Measurements from ENCODE around the gene WWP2. TPM values are rescaled to one million over a fixed set of nuclear protein-coding genes. Genes with fewer than 3 reads are reported as not detected.

WWP2 gene
- total RNA-seq, 1 donor from 2014 or later, result 25.4 TPM

DNA sequence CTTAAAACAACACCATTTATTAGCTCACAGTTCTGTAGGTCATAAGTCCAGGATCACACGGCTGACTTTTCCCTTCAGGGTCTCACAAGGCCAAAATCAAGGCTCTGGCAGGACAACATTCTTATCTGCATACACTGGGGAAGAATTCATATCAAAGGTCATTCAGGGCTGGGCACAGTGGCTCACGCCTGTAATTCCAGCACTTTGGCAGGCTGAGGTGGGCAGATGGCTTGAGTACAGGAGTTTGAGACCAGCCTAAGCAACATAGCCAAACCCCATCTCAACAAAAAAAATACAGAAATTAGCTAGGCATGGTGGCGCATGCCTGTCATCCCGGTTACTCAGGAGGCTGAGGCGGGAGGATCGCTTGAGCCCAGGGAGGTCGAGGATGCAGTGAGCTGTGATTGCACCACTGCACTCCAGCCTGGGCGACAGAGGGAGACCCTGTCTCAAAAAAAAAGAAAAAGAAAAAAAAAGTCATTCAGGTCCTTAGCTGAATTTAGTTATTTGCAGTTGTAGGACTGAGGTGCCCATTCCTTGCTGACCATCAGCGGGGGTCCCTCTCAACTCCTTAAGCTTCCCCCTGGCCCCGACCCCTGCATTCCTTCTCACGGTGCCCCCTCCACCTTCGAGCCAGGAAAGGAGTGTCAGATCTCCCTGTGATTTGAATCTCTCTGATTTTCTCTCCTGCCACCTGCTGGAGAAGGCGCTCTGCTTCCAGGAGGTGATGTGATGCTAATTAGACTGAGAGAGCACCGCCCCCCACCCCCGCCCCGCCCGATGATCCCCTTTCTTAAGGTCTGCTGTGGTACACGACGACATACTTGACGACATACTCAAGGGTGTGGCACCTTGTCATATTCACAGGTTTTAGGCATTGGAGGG lies 97.2 kb downstream of the WWP2 start:
- peak; percentile 67 for DNase-seq

DNA sequence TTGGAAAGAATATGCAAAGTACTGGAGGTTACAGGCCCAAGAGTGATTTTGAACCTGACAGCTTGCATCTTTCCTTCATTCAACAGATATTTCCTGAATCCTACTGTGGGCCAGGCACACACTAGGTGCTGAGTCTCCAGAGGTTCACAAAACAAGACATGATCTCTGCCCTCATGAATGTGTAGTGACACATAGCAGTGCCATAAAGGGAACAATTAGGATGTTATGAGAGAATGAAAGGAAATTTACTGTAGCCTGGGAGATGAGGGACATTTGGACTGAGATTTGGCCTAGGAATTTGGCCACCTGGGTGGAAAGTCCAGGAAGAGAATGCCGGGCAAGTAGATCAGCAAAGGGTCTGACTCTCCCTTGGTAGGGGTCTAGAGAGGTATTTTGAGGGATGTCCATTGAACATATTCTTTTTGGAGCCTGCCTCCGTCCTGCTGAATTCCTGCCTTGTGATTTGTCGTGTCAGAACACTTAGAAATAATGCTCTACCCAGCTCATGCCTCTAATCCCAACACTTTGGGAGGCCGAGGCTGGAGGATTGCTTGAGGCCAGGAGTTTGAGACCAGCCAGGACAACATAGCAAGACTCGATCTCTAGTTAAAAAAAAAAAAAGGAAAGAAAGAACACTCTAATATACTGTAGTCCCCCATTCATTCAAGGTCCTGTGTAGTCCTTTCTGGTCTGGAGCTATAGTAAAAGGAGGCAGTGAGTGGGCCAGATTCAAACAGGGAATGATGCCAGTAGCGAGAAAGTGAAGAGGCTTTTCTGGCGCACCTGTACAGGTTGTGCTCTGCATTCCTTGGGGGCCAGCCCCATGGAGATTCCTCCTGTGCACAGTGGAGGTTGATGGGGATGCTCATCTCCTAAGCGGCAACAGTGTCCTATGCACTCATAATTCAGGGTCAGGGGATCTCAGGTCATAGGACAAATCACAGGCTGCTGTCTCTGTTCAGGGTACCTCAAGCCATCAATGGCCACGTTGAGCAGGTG lies 98.4 kb downstream of the WWP2 start:
- DNase-seq, result no peak

DNA sequence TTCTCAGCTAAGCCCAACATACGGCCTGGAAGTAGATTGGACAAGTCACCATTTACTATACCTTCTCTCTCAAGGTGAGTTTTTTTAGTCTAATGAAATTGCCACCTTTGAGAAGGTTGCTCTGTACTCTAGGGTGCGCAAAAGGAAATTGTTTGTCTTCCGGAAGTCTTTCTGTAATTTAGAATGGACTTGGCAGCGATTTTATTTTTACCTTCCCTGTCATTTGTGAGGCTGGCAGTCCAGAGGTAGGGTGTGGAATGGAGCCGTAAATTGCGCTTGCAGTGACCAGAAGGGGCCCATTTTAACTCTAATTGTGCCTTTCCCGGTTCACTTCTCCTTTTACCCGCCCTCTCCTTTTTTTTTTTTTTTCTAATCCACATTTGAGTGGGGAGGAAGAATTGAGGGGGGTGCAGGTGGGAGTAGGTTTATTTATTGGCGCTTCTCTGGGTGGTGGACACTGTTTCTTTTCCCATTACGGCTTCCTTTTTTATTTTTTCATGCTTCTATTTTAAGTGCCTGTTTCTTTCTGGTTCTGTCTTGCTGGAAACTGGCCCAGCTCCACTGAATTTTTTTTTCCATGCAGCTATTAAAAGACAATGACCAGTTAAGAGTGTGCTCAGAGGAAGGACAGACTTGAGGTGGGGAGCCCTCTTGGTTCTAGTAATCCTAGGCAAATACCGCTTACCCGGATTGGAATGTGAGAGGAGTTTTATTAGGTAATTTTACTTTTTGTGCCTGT lies 99.3 kb downstream of the WWP2 start:
- DNase-seq, result peak; percentile 78

DNA sequence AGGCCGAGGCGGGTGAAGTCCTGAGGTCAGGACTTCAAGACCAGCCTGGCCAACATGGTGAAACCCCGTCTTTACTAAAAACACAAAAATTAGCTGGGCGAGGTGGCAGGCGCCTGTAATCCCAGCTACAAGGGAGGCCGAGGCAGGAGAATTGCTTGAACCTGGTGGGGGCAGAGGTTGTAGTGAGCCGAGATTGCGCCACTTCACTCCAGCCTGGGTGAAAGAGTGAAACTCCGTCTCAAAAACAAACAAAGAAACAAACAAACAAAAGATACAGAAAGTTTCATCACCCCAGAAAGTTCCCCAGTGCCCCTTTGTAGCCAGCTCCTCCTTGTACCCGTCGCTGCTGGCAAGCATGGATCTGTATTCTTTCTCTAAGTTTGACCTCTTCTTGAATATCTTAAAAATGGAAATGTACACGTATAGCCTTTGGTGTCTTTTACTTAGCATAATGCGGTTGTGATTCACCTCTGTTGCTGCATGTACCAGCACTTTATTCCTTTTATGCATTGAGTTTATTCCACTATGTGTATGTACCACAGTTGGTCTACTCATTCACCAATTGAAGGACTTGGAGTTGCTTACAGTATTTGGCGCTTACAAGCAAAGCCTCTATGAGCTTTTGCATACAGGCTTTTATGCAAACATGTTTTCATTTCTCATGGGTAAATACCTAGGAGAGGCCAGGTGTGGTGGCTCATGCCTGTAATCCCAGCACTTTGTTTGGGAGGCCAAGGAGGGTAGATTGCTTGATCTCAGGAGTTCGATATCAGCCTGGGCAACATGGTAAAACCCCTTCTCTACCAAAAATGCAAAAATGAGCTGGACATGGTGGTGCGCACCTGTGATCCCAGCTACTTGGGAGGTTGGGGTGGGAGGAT lies 101.5 kb downstream of the WWP2 start:
- DNase-seq, result no peak

DNA sequence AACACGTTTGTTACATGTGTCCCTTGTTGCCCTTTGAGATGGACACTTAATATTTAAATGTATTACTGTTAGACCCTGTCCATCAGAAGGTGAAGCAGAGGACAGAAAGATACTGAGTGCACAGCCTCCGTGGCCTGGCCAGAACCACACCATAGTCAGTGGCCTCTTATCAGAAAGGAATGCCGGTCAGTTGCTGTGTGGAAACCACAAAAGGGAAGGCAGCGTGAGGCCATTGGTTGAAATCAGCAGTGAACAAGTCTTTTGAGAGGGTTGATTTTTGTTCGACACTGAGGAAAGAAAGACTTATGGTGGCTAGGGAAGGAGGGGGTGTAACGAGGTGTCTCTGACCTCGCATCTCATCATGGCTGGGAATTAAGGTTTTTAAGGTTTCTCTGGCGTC lies 103.6 kb downstream of the WWP2 start:
- DNase-seq, result no peak

DNA sequence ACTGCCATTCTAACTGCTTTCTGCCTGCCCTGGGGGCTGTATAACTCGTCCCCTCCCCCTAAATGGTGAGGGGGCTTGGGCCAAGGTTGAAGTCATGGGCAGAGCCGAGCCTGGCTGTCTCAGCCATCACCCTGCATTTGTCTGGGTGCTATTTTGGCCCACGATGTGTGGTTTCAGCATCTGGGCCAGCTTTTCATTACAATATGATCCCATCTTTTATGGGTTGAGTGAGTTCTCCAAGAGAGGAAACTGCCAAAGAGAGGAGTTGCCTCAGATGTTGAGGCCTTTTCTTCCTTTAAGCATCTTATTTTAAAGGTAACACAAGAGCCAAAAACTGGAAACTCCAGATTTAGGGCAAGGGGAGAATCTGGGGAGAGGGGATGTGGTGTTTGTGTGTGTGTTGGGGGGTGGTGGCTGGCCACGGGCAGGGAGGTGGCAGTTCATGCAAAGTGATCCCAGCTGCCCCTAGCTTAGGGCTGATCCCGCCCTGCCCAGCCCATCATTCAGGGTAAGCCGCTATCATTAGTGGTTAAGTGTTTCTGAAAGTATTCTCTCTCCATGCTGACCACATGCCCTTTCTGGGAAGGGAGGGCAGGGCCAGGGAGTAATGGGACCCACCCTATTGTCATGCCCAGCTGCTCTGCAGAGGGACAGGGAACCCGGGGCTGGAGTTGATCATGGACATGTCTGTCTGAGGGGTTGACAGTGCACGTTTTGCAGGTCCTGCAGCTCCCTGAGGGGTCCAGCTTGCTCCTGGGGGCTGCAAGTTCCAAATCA lies 105.8 kb downstream of the WWP2 start:
- no peak for DNase-seq

DNA sequence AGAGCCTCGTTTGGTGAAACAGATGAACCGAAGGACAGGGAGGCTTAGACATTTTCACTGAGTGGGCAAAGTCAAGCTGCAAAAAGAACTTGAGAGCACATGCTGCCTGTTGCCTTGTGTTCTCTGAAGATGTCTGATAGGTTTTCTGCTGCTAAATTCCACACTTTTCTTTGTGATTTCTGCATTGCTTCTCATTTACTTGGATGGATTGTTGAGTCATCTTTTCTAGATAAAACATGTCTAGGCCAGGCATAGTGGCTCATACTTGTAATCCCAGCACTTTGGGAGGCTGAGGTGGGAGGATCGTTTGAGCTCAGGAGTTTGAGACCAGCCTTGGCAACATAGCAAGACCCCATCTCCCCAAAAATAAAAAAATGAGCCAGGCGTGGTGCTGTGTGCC lies 108.6 kb downstream of the WWP2 start:
- DNase-seq, result no peak

DNA sequence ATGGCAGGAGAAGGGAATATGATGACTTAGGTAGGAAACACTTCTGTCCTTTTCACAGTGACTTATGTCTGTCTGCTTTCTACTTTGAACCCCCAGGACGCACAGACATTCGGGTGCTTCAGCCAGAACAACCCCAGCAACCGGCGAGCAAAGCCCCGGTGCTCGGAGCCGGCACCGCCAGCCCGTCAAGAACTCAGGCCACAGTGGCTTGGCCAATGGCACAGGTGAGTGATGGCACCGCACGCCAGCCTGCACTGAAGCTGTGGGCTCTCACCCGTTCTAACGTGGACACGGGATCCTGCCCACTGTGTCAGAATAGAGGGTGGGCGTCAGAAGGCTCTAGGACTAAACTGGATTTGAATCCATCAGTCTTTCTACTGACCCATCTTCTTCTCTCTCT lies 109.6 kb downstream of the WWP2 start:
- DNase-seq, result no peak

DNA sequence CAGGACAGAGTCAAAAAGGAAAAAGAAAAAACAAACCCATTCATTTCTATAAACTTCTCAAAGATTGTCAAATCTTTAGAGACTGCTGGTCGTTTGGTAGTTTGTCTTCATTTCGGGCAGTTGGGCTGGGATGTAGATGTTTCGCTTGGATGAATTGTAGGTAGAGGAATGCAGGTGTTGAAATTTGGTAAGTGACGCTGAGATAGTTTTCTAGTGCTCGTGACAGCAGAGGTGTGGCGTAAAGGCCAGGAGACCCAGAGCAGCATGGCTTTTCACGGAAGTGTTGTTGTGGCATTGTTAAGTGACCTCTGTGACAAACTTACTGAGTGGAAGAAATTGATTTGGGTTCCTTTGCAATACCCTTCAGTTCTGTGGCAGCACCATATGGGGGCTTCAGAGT lies 110.8 kb downstream of the WWP2 start:
- no peak for DNase-seq

DNA sequence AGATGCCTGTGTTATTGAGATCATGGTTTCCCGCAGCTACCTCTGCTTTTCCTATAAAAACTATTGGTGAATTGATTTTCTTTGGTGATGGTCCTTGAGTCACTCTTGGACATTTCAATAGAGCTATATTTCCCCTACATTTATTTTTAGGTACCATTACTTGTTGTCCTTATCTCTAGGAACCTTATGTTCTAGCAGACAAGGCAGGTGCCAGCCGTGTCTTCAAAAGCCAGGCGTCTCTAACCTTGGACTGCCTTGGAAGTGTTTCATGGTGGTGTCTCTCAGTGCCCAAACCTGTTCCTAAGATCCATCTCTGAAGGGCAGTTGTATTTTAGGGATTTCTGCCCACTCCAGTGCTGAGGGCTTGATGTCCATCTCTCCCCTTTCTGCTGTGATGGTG lies 111.7 kb downstream of the WWP2 start:
- DNase-seq, result no peak

DNA sequence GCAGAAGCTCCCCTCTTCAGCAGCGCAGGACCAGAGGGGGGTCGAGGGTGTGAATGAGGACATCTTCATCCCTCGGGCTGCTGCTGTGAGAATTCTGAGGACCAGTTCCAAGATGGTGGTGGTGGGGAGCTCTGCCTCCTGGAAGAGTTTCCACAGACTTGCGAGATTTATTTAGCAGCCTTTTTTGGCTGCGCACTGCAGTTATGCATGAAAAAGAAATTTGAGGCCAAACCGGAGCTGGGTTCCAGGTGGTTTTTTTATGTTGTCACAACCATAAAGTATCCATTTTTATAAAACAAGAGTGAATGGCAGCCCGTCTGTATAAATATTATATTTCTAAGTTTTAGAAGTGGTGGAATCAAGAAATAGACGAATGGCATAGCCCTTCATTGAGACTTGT lies 112.1 kb downstream of the WWP2 start:
- DNase-seq, result no peak

DNA sequence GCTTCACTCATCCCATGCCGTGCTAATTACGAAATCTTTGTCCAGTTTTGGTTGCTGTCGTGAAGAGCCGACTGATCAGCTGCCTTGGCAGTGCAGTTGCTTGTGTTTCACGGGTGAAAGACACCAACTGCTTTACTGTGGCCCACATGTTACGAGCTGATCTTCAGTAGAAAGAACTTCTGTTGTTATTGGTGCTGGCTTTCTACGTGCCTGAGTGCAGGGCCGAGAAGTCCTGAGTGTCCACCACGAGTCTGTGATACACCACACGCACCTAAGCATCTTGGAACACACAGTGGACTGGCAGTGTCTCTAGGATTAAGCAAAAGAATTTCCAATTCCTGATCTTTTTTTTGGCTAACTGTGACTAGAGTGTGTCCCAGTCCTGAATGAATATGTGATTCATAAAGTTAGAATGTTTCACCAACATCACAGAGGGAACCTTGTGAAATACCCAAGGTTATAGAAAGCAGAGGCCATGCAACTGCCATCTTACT lies 118.6 kb downstream of the WWP2 start:
- no peak for DNase-seq

DNA sequence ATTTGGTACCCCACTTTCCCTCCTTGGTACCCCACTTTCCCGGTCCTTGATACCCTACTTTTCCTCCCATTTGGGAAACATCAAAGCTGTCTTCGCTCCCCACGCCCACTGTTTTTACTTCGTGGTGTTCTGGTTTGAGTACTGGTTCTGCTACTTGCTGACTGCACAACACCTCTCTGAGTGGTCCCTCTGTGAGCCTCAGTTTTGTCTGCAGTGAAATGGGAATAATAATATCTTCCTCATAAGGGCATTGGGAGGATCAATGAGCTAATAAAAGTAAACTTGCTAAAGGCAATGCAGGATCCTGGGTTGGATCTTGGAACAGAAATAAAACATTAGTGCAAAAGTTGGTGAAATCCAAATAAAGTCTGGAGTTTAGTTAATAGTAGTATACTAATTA lies 119.0 kb downstream of the WWP2 start:
- no peak for DNase-seq

DNA sequence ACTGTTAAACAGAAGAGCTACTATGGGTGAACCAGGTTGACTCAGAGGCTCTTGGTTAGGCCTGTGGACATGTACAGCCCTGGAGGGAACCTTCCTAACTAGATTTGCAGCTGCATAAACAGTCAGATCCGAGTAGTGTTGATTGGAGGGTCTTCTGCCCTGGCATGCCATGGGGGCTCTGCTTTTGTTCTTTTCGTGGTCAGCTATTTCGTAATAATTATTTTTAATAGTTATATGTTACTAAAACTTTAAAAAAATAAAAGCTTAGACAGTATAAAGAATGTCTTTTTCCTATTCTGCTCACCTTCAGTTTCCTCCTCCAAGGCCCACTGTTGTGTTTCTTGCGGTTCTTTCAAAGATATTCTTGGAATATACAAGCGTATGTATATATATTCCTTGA lies 121.6 kb downstream of the WWP2 start:
- DNase-seq, result no peak

DNA sequence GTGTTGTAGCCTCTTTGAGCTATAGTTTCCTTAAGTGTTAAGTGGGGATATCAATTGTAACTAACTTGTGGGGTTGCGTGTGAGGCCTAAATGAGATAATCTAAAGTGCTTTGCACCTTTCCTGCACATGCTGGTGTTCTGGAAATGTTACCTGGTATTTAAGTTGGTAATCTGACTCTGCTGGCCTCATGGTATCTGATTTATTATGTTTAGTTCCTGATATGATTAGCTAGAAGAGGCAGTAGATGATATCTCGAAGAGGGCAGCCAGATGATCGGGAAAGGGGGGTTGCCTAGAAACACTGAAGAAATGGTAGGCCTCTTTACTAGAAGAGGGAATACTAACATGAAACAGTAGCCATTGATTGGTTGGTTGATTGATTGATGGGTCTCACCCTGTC lies 123.6 kb downstream of the WWP2 start:
- DNase-seq, result no peak

DNA sequence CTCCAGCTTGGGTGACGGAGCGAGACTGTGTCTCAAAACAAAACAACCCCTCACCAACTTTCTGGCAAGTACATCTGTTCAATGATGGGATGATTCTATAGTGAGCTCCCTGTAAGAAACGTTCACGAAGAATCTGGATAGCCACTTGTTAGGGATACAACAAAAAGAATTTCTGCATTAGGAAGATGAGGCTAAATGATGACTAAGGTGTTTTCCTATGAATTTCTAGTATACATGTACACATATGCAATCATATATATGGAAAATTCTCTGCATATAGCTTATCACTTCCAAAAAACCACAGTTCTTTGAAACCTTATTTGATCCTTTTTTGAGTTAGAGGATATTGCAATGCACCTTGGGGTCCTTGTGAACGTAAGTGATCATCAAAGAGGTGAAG lies 124.6 kb downstream of the WWP2 start:
- DNase-seq, result no peak

DNA sequence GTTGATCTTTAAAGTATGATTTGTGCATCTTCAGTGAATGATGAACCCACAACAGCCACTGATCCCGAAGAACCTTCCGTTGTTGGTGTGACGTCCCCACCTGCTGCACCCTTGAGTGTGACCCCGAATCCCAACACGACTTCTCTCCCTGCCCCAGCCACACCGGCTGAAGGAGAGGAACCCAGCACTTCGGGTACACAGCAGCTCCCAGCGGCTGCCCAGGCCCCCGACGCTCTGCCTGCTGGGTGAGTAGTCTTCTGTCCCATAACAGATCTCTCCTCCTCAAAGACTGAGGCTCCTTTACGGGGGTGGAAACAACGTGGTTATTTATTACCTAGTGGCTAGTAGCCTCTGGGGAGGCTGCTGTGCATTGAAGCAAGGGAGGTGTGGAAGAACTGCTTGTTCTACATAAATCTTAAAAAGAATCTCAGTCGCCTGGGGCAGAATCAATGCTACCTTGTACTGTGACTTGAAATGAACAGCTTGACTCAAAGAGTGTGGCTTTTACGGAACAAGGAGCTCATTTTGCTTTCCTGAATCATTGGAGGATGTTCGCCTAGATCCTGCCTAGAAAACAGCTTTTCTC lies 126.0 kb downstream of the WWP2 start:
- DNase-seq, result no peak

DNA sequence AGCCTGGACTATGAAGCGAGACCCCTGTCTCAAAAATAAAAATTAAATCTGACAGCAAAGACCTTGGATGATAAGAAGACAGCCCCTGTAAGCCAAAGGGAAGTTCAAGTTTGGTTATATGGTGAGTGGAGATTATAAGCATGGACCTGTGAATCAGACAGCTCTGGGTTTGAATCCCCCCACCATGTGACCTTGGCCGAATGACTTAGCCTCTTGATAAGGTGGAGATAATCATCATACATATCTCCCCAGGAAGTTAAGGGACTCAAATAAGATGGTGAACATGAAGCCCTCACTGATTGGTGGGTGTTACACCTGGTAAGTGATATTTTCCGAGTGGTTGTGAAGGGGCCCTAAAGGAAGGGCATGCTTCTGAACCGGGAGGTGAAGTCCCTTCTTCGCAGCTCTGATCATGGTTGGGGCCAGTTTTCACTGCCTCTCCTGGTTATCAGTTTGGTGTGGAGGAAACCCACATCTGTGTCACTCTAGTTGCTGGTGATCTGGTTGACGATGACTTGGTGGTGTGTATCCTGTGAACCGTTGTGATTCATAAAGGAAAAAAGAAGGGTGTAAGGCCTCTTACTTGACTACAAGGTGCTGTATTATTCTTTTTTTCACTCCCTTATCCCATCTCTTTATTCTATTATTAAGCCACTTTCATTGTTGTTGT lies 127.3 kb downstream of the WWP2 start:
- no peak for DNase-seq

DNA sequence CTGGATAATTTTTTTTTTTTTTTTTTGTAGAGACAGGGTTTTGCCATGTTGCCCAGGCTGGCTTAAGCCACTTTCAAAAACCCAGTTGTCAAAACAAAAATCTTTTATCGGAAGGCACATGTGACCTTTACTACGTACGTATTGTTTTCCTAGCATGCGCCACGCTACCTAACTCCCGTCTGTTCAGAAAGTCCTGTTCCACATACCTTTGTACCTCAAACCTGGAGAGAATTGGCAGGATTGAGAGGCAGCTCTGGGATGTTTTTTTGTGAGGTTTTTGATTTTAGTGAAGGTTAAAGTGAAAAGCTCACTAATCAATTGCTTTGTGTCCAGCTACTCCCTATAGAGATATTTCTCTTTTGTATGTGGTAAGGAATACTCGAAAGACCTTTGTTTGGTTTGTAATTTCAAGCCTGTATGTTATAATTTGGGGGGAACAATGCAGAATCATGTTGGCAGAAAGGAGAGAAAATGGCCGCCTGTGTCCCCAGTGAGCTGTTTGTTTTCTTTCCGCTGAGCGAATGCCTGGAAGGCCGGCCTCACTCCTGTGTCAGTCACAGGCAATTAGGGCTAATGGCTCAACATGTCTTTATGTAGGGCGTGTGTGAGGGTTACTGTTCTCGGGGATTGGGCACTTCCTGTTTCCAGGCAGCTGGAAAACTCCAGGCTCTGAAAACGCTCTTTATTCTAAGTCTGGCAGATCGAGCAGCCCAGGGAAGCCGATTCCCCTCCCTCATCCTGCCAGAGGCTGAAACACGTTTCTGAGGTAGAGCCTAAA lies 128.2 kb downstream of the WWP2 start:
- peak; percentile 88 for DNase-seq
